GM12873 (cell line): ENCODE data around the gene DNAJC7.

ENCODE experiments used
- CTCF ChIP-seq: IDR thresholded peaks from 2 replicates; pipeline ENCODE4 v1.5.1; 2012; ENCODE audit warnings: low read depth, mild to moderate bottlenecking, moderate library complexity, low read length, control low read depth; ENCODE audit not compliant: insufficient read depth; ENCODE audit errors: missing control alignments

The DNAJC7 gene

GRCh38 chr17:41975099-41976083, 41.8 kb downstream of the DNAJC7 start:
- no peak for TF ChIP-seq CTCF

GRCh38 chr17:41974658-41975057, 42.6 kb downstream of the DNAJC7 start:
- TF ChIP-seq CTCF, result no peak

- TF ChIP-seq CTCF, result no peak
Measured at GRCh38 chr17:41974031-41974430, 43.2 kb downstream of the DNAJC7 start.

GRCh38 chr17:41973408-41973811, 43.8 kb downstream of the DNAJC7 start:
- TF ChIP-seq CTCF, result no peak

GRCh38 chr17:41972571-41973407, 44.5 kb downstream of the DNAJC7 start:
- TF ChIP-seq CTCF, result no peak

- TF ChIP-seq CTCF, result no peak
Measured at GRCh38 chr17:41971721-41972523, 45.3 kb downstream of the DNAJC7 start.

- no peak for TF ChIP-seq CTCF
Measured at GRCh38 chr17:41970901-41971331, 46.3 kb downstream of the DNAJC7 start.
